LNCAP (cell line): Measurements from ENCODE around the gene ADTRP.

ENCODE experiments used
- CTCF ChIP-seq: fragments of 450-650 bp; IDR thresholded peaks from 2 replicates; pipeline ENCODE4 v1.5.1; 2017; ENCODE audit warnings: mild to moderate bottlenecking

ADTRP gene

GRCh38 chr6:11758878-11759277 is 19.7 kb downstream of the ADTRP start:
- TF ChIP-seq CTCF: no peak

GRCh38 chr6:11756726-11757125 is 21.9 kb downstream of the ADTRP start:
- TF ChIP-seq CTCF: no peak

GRCh38 chr6:11756292-11756691 is 22.3 kb downstream of the ADTRP start:
- TF ChIP-seq CTCF: no peak

- no peak for TF ChIP-seq CTCF
These were observed 22.9 kb downstream of the ADTRP start for GRCh38 chr6:11755725-11756124.

- TF ChIP-seq CTCF: no peak
These were observed 23.9 kb downstream of the ADTRP start for GRCh38 chr6:11754625-11755271.

- TF ChIP-seq CTCF: no peak
These were observed 24.8 kb downstream of the ADTRP start for GRCh38 chr6:11753798-11754197.

GRCh38 chr6:11752360-11752759 is 26.2 kb downstream of the ADTRP start:
- no peak for TF ChIP-seq CTCF

GRCh38 chr6:11750682-11751081 is 27.9 kb downstream of the ADTRP start:
- TF ChIP-seq CTCF: no peak
